ENCODE measurements around the gene YBEY. TPM values are rescaled to one million over a fixed set of nuclear protein-coding genes. Genes with fewer than 3 reads are reported as not detected.
"Not testable (repeated sequence)": the region's sequence is repeated elsewhere in the genome, so short reads cannot be mapped to it uniquely, and the experiment has no call there.

The YBEY gene, protein sequence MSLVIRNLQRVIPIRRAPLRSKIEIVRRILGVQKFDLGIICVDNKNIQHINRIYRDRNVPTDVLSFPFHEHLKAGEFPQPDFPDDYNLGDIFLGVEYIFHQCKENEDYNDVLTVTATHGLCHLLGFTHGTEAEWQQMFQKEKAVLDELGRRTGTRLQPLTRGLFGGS
- 32.9 TPM for total RNA-seq

GRCh38 chr21:46285761-46286647, at the start of gene YBEY:
TSS of gene YBEY (plus strand) at chr21:46286342. CDS start at chr21:46286914, 572 bp downstream.
- H3K4me1 ChIP-seq (ENCODE audit: control insufficient read depth in 3 of 3, insufficient read depth in 3 of 3, low read length in 3 of 3): peaks cover 24 to 33% (median 29%) of the 10 kb centered on the region in 3 donors
- peak within 1 kb of the TSS; percentile 88 to 96 (median 95) for H3K9ac ChIP-seq (ENCODE audit: low read depth in 1 of 3, low read length in 3 of 3)
- no peaks in the 10 kb centered on the region for H3K9me3 ChIP-seq (ENCODE audit: control insufficient read depth in 3 of 3, low read length in 3 of 3)
- peak within 1 kb of the TSS; percentile 77 to 94 (median 91) for H3K4me3 ChIP-seq (ENCODE audit: low read length in 3 of 3)
- H3K27ac ChIP-seq (ENCODE audit: low read depth, low read length): peak within 1 kb of the TSS; percentile 91
- peaks cover 8 to 24% (median 19%) of the 10 kb centered on the region in 3 donors for H3K36me3 ChIP-seq (ENCODE audit: control insufficient read depth in 3 of 3, insufficient read depth in 3 of 3, low read length in 3 of 3)
- H3K27me3 ChIP-seq (ENCODE audit: control insufficient read depth in 3 of 3, insufficient read depth in 3 of 3, low read length in 3 of 3): no peaks in the 10 kb centered on the region

GRCh38 chr21:46237474-46237873, 48.7 kb upstream of the YBEY start:
- H3K36me3 ChIP-seq (ENCODE audit: control insufficient read depth in 3 of 3, insufficient read depth in 3 of 3, low read length in 3 of 3): peaks cover 55 to 73% (median 66%) of the 10 kb centered on the region in 3 donors
- H3K9ac ChIP-seq (ENCODE audit: low read depth in 1 of 3, low read length in 3 of 3): no peak overlapping the region
- H3K27ac ChIP-seq (ENCODE audit: low read depth, low read length): no peak overlapping the region
- H3K4me1 ChIP-seq (ENCODE audit: control insufficient read depth in 3 of 3, insufficient read depth in 3 of 3, low read length in 3 of 3): no peaks in the 10 kb centered on the region
- H3K27me3 ChIP-seq (ENCODE audit: control insufficient read depth in 3 of 3, insufficient read depth in 3 of 3, low read length in 3 of 3): no peaks in the 10 kb centered on the region
- no peak overlapping the region for H3K4me3 ChIP-seq (ENCODE audit: low read length in 3 of 3)
- H3K9me3 ChIP-seq (ENCODE audit: control insufficient read depth in 3 of 3, low read length in 3 of 3): no peaks in the 10 kb centered on the region

DNA sequence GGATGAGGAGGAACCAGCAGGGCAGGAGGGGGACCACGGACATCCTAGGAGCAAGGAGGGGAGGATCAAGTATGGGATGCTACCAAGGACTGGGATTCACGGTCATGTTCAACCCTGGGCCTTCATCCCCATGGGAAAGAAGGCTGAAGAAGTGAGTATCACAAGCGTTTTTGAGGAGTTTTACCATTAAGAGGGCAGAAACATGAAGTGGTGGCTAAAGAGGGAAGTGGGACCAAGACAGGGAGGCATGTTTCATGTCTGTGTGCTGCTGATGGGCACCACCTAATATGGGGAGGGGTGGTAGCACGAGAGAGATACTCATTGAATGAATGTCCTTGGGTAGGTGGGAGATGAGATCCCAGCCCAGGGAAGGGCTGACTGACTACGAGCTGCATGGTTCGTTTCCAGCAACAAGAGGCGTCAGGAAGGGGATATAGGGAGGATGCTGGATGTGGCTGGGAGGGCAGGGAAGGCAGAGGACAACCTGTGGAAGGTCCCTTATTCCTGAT, 46.3 kb upstream of the YBEY start:
- Histone ChIP-seq H3K27me3 (ENCODE audit: control insufficient read depth in 3 of 3, insufficient read depth in 3 of 3, low read length in 3 of 3) (no peaks in the 10 kb centered on the region), H3K27ac (ENCODE audit: low read depth, low read length) (no peak overlapping the region), H3K9ac (ENCODE audit: low read depth in 1 of 3, low read length in 3 of 3) (no peak overlapping the region), H3K9me3 (ENCODE audit: control insufficient read depth in 3 of 3, low read length in 3 of 3) (no peaks in the 10 kb centered on the region), H3K36me3 (ENCODE audit: control insufficient read depth in 3 of 3, insufficient read depth in 3 of 3, low read length in 3 of 3) (peaks cover 63 to 78% (median 77%) of the 10 kb centered on the region in 3 donors), H3K4me3 (ENCODE audit: low read length in 3 of 3) (no peak overlapping the region), H3K4me1 (ENCODE audit: control insufficient read depth in 3 of 3, insufficient read depth in 3 of 3, low read length in 3 of 3) (no peaks in the 10 kb centered on the region)

DNA sequence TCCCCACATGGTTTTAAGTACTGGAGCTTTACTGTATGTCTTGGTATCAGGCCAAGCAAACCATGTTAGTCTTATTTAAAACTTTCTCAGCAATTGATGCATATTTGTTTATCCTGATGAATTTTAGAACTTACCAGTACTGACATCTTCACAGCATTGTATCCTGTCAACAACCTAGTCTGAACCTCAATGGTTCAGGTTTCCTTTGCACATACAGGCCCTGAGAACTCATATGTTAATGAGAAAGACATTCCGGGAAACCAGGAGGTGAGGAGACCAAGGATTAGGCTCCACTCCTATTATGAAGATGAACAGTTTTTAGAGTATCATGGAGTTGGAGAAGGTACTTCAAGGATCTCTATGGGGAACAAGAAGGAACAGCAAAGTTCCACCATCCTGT, 44.6 kb upstream of the YBEY start:
- H3K4me3 ChIP-seq (ENCODE audit: low read length in 3 of 3); H3K4me1 ChIP-seq (ENCODE audit: control insufficient read depth in 3 of 3, insufficient read depth in 3 of 3, low read length in 3 of 3); H3K9me3 ChIP-seq (ENCODE audit: control insufficient read depth in 3 of 3, low read length in 3 of 3); H3K27me3 ChIP-seq (ENCODE audit: control insufficient read depth in 3 of 3, insufficient read depth in 3 of 3, low read length in 3 of 3); H3K27ac ChIP-seq (ENCODE audit: low read depth, low read length); H3K9ac ChIP-seq (ENCODE audit: low read depth in 1 of 3, low read length in 3 of 3): not testable (repeated sequence)
- peaks cover 63 to 76% (median 74%) of the 10 kb centered on the region in 3 donors for H3K36me3 ChIP-seq (ENCODE audit: control insufficient read depth in 3 of 3, insufficient read depth in 3 of 3, low read length in 3 of 3)

GRCh38 chr21:46243325-46243724, 42.8 kb upstream of the YBEY start:
- Histone ChIP-seq H3K27me3 (ENCODE audit: control insufficient read depth in 3 of 3, insufficient read depth in 3 of 3, low read length in 3 of 3) (no peaks in the 10 kb centered on the region), H3K36me3 (ENCODE audit: control insufficient read depth in 3 of 3, insufficient read depth in 3 of 3, low read length in 3 of 3) (peaks cover 72 to 83% (median 82%) of the 10 kb centered on the region in 3 donors), H3K27ac (ENCODE audit: low read depth, low read length) (no peak overlapping the region), H3K4me3 (ENCODE audit: low read length in 3 of 3) (no peak overlapping the region), H3K9me3 (ENCODE audit: control insufficient read depth in 3 of 3, low read length in 3 of 3) (no peaks in the 10 kb centered on the region), H3K9ac (ENCODE audit: low read depth in 1 of 3, low read length in 3 of 3) (no peak overlapping the region), H3K4me1 (ENCODE audit: control insufficient read depth in 3 of 3, insufficient read depth in 3 of 3, low read length in 3 of 3) (no peaks in the 10 kb centered on the region)

- no peaks in the 10 kb centered on the region for H3K9me3 ChIP-seq (ENCODE audit: control insufficient read depth in 3 of 3, low read length in 3 of 3)
- no peaks in the 10 kb centered on the region for H3K27me3 ChIP-seq (ENCODE audit: control insufficient read depth in 3 of 3, insufficient read depth in 3 of 3, low read length in 3 of 3)
- H3K4me1 ChIP-seq (ENCODE audit: control insufficient read depth in 3 of 3, insufficient read depth in 3 of 3, low read length in 3 of 3): no peaks in the 10 kb centered on the region
- H3K9ac ChIP-seq (ENCODE audit: low read depth in 1 of 3, low read length in 3 of 3): no peak overlapping the region
- H3K4me3 ChIP-seq (ENCODE audit: low read length in 3 of 3): no peak overlapping the region
- peaks cover 68 to 84% (median 80%) of the 10 kb centered on the region in 3 donors for H3K36me3 ChIP-seq (ENCODE audit: control insufficient read depth in 3 of 3, insufficient read depth in 3 of 3, low read length in 3 of 3)
- H3K27ac ChIP-seq (ENCODE audit: low read depth, low read length): no peak overlapping the region
Measured at GRCh38 chr21:46243960-46244361, 42.2 kb upstream of the YBEY start.

DNA sequence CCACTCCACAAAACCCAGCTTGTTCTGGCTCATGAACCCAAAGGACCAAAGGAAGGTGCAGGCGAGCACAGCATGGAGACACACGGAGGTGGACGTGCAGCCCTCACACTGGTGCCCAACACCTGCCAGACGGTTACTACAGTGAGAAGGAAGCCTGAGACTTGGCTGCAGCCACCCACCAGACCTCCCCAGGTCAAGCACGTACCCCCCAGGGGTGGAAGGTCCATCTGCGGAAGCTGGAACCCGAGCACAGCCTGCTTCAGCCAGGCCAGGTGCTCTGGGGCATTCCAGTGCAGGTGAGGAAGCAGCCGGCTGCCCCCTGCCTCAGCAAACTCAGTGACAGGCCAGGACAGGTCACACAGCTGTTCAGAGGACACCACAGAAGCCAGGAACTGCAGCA, 41.5 kb upstream of the YBEY start:
- H3K4me3 ChIP-seq (ENCODE audit: low read length in 3 of 3): no peak overlapping the region
- H3K27ac ChIP-seq (ENCODE audit: low read depth, low read length): no peak overlapping the region
- no peaks in the 10 kb centered on the region for H3K4me1 ChIP-seq (ENCODE audit: control insufficient read depth in 3 of 3, insufficient read depth in 3 of 3, low read length in 3 of 3)
- H3K9me3 ChIP-seq (ENCODE audit: control insufficient read depth in 3 of 3, low read length in 3 of 3): no peaks in the 10 kb centered on the region
- no peaks in the 10 kb centered on the region for H3K27me3 ChIP-seq (ENCODE audit: control insufficient read depth in 3 of 3, insufficient read depth in 3 of 3, low read length in 3 of 3)
- peak overlapping the region in 1 of 3 donors; percentile 16 for H3K9ac ChIP-seq (ENCODE audit: low read depth in 1 of 3, low read length in 3 of 3)
- H3K36me3 ChIP-seq (ENCODE audit: control insufficient read depth in 3 of 3, insufficient read depth in 3 of 3, low read length in 3 of 3): peaks cover 62 to 80% (median 80%) of the 10 kb centered on the region in 3 donors

DNA sequence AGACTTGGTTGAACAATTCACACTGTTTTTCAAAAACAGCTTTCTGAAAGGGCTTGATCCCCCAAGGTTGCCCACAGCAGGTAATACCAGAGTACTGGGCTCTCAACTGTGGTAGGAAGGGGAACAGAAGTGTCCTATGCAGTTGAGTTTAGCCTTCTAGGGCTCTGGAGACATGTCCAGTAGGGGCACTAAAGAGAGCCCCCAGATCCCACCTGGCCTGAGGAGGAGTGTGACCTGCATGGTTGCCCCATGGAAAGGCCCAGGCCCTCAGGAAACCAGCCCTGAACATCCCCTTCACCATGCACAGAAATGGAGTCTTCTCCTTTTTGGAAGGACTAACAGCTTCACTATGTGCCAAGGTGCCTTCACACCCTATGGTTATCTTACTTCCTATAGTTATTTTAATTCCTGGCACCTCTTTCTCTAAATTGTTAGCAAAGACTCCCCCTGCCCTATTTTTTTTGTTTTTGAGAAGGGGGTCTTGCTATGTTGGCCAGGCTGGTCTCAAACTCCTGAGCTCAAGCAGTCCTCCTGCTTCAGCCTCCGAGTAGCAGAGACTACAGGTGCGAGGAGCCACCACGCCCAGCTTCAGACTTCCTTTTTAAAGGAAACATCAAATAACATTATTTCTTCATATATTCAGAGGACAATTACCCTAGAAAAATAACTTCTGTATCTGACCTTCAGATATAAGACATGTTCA, 40.8 kb upstream of the YBEY start:
- H3K36me3 ChIP-seq (ENCODE audit: control insufficient read depth in 3 of 3, insufficient read depth in 3 of 3, low read length in 3 of 3): peaks cover 58 to 79% (median 79%) of the 10 kb centered on the region in 3 donors
- peaks cover 0 to 2% (median 0%) of the 10 kb centered on the region in 3 donors for H3K4me1 ChIP-seq (ENCODE audit: control insufficient read depth in 3 of 3, insufficient read depth in 3 of 3, low read length in 3 of 3)
- no peaks in the 10 kb centered on the region for H3K27me3 ChIP-seq (ENCODE audit: control insufficient read depth in 3 of 3, insufficient read depth in 3 of 3, low read length in 3 of 3)
- no peaks in the 10 kb centered on the region for H3K9me3 ChIP-seq (ENCODE audit: control insufficient read depth in 3 of 3, low read length in 3 of 3)
- H3K9ac ChIP-seq (ENCODE audit: low read depth in 1 of 3, low read length in 3 of 3): no peak overlapping the region
- no peak overlapping the region for H3K4me3 ChIP-seq (ENCODE audit: low read length in 3 of 3)
- H3K27ac ChIP-seq (ENCODE audit: low read depth, low read length): no peak overlapping the region

GRCh38 chr21:46246345-46246744, 39.8 kb upstream of the YBEY start:
- H3K27ac ChIP-seq (ENCODE audit: low read depth, low read length): no peak overlapping the region
- no peaks in the 10 kb centered on the region for H3K9me3 ChIP-seq (ENCODE audit: control insufficient read depth in 3 of 3, low read length in 3 of 3)
- peaks cover 53 to 79% (median 77%) of the 10 kb centered on the region in 3 donors for H3K36me3 ChIP-seq (ENCODE audit: control insufficient read depth in 3 of 3, insufficient read depth in 3 of 3, low read length in 3 of 3)

More at GRCh38 chr21:46246345-46246744, 39.8 kb upstream of the YBEY start:
- no peak overlapping the region for H3K4me3 ChIP-seq (ENCODE audit: low read length in 3 of 3)
- H3K4me1 ChIP-seq (ENCODE audit: control insufficient read depth in 3 of 3, insufficient read depth in 3 of 3, low read length in 3 of 3): peaks cover 0 to 2% (median 0%) of the 10 kb centered on the region in 3 donors
- H3K27me3 ChIP-seq (ENCODE audit: control insufficient read depth in 3 of 3, insufficient read depth in 3 of 3, low read length in 3 of 3): no peaks in the 10 kb centered on the region
- H3K9ac ChIP-seq (ENCODE audit: low read depth in 1 of 3, low read length in 3 of 3): no peak overlapping the region
